HG03378 (cell line): ENCODE measurements around the gene TAS2R7.
"Not testable (repeated sequence)": the region's sequence is repeated elsewhere in the genome, so short reads cannot be mapped to it uniquely, and the experiment has no call there.

Experiments used
- ATAC-seq: cut with Tn5 transposase; IDR thresholded peaks from one replicate; pipeline ENCODE4 v1.9.1; 2021; ENCODE audit warnings: mild to moderate bottlenecking, moderate library complexity; ENCODE audit not compliant: unreplicated experiment

TAS2R7 gene, protein sequence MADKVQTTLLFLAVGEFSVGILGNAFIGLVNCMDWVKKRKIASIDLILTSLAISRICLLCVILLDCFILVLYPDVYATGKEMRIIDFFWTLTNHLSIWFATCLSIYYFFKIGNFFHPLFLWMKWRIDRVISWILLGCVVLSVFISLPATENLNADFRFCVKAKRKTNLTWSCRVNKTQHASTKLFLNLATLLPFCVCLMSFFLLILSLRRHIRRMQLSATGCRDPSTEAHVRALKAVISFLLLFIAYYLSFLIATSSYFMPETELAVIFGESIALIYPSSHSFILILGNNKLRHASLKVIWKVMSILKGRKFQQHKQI

GRCh38 chr12:10802587-10802986 lies at the start of gene TAS2R7:
TAS2R7 (minus strand) TSS chr12:10802627; CDS start chr12:10802570, 57 bp downstream.
- no peak for ATAC-seq

DNA sequence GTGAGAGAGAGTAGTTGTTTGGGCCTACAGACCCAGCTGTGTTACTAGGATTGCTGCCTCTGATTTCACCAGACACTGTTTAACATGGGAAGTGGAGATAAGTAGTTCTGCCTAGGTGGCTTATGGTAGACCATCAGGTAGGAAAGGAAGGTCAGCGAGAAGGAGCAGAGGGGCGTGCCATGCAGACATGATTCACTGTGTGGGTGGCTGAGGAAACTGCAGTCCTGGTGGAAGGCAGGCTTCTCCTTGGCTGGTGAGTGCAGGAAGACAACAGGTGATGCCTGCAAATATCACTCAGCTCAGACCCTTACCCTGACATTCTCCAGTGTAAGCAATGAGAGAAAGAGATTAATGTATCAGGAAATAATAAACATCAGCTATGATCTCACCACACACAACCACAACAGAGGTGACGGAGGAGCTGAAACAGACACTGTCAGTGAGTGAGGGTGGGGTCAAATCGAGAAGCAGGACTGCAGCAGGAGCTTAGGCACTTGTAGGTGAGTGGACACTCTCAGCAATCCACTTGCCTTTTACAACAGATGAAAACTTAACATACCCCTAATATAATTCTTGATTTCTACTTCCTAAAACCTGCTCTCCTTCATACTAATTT lies 48.9 kb upstream of the TAS2R7 start:
- no peak for ATAC-seq

- no peak for ATAC-seq
Observed at GRCh38 chr12:10849425-10849878, 47.0 kb upstream of the TAS2R7 start, which contains the start of gene PRR4. PRR4 (minus strand) TSS chr12:10849475; CDS start chr12:10849437, 38 bp downstream.

DNA sequence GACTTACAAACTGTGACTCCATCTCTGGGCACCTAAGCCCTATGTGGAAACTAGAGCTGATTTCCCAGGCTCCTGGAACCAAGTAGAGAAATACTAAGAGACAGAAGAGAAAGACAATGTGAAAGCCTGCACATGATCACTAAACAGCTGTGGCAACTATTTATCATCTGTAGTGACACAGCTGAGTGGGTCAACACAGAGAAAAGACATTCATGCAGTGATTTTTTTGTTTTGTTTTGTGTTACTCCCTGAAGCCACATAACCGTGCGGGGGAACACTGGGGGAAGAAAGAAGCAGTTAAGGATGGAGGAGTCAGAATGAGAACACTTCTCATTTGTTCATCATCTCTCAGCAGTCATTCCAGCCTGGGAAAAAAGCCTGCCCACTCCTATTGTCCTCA lies 45.3 kb upstream of the TAS2R7 start:
- ATAC-seq: no peak

GRCh38 chr12:10842862-10843261 lies 40.4 kb upstream of the TAS2R7 start:
- ATAC-seq: no peak

DNA sequence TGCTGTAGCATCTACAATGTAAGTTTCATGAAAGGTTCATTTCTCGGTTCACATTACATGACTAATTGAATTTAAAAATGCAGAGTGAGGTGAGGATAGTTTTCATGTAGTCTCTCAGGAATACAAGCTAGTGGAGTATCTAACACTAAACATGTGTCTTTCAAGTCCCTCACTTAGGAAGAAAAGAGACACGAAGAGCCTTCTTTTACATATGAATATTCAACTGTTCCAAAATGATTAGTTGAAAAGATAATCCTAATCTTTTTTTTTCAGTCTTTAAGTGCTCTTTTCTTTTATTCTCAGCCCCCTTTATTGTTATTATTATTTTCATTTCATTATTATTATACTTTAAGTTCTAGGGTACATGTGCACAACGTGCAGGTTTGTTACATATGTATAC lies 36.0 kb upstream of the TAS2R7 start:
- ATAC-seq: no peak

GRCh38 chr12:10829994-10830393 lies 27.6 kb upstream of the TAS2R7 start:
- no peak for ATAC-seq

DNA sequence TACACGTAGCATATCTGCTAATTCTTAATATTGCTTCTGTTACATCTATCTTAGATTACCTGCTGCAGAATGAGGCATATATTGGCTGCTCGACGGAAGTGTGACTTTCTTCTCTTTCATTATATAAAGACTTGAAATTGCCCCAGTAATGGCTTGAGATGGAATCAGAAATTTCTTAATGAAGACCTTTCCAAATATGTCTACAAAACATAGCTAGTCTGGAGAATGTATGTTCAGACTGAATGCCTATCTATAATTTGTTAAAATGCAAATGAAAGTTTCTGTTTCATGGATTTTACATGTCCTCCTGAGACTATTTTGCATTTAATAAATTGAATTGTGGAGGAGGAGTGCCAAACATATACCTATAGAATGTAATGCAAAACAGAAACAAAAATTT lies 23.8 kb upstream of the TAS2R7 start, which contains the start of gene TAS2R10:
Gene TAS2R10, minus strand, starts transcription at position 101 of the 400 bp plus-strand sequence. Its CDS starts 89 bp downstream, at position 12.
- no peak for ATAC-seq

DNA sequence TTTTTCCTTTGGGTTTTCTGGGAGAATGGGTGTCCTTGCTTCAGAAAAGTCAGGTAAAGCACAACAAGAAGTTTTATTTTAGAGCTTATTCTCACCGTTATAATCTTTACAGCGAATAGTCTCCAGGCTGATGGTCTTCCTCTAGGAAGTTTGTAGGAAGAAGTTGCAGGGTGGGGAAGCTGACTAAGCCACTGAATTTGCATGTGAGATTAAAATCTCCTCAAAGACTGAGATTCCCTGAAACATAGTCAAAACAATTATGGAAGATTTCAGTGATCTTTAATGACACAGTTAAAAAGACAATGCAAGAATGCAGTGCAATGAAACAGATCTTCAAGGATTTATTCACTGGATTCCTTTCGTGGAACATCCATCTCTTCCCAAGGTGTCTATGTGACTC lies 22.5 kb upstream of the TAS2R7 start:
- no peak for ATAC-seq

GRCh38 chr12:10811883-10812536 lies 9.6 kb upstream of the TAS2R7 start:
- ATAC-seq: no peak

DNA sequence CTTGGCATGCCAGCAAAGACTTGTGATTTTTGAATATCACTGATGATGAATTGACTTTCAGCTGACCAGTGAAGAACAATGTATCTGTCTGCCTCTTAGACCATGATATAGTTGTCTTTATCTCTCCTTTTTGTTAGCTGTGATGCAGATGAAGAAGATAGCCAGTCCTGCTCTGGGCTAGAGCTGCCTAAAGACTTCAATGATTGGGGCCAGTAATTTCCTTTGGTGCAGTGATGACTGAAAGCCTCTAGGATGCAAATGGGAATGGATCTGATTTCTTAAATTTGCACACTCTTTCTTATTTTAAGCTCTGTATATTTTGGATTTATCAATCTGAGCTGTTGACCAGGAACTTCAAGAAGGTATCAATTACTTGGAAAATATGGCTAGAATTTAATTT lies 7.6 kb upstream of the TAS2R7 start, which contains the start of gene TAS2R9:
Gene TAS2R9, minus strand, starts transcription at position 101 of the 400 bp plus-strand sequence. Its CDS starts 93 bp downstream, at position 8.
- ATAC-seq: no peak

DNA sequence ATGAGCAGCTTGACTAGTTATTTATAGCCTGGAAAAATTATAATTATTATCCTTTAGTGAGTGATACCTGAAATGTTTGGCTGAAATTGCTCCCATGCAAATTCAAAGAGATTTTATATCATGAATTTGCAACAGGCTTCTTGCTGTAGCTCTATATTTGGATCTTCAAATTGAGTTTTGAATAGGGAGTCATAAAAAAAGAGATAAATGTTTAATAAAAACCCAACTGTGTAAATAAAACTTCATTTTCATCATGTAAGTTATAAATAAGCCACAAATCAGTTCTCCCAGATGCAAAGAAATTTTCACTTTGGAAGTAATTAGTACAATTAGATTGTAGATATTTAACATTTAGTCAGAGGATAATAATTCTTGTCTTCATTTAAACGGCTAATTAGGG lies 4.8 kb upstream of the TAS2R7 start, which contains the start of gene TAS2R8:
Gene TAS2R8, minus strand, starts transcription at position 101 of the 400 bp plus-strand sequence. CDS start 306 bp downstream, outside the sequence.
- ATAC-seq: no peak

DNA sequence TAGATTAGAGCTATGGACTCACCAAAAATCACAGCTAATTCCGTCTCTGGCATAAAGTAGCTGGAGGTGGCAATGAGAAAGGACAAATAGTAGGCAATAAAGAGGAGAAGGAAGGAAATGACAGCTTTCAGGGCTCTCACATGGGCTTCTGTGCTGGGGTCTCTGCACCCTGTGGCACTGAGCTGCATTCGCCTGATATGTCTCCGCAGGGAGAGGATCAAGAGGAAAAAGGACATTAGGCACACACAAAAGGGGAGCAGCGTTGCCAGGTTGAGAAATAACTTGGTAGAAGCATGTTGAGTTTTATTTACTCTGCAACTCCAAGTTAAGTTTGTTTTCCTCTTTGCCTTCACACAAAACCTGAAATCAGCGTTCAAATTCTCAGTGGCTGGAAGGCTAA lies 686 bp downstream of the TAS2R7 start:
- ATAC-seq: no peak

GRCh38 chr12:10794222-10794621 lies 8.2 kb downstream of the TAS2R7 start:
- ATAC-seq: no peak

GRCh38 chr12:10791769-10792168 lies 10.7 kb downstream of the TAS2R7 start:
- not testable (repeated sequence) for ATAC-seq

DNA sequence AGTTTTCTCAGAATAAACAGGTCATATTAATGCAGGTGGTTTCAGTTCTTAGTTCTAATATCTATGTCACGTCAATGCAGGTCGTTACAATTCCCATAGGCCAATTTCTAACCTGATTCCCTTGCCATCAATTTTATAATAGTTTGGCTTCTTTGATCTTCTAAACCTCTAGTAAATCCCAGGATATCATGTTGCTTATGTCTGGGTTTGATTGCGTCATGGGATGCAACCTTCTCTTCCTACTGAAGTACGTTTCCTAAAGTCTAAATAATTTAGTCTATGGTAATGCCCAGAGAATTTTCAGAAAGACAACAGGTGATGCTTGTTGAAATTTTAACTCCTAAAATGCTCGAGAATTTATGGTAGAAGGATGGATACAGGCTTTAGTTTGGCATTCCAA lies 19.2 kb downstream of the TAS2R7 start:
- no peak for ATAC-seq

DNA sequence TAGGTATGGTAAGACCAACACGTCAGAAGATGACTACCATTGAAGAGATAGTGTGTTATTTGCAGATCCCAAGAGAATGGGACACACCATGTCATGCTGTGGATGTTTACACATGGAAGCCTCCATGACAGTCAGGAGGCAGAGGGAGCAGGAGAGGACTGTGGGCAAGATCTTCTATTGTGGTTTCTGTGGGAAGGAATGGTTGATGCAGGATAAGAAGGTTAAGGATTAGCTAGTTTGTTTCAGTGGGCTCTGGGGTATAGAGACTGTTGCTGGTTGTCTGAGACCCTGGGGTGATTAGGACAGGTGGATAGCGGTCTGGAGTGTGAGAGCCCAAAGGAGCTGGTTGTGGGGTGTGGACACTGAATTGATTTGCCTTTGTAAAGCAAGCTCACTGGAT lies 23.3 kb downstream of the TAS2R7 start:
- no peak for ATAC-seq

GRCh38 chr12:10771132-10771733 lies 31.2 kb downstream of the TAS2R7 start:
- no peak for ATAC-seq

DNA sequence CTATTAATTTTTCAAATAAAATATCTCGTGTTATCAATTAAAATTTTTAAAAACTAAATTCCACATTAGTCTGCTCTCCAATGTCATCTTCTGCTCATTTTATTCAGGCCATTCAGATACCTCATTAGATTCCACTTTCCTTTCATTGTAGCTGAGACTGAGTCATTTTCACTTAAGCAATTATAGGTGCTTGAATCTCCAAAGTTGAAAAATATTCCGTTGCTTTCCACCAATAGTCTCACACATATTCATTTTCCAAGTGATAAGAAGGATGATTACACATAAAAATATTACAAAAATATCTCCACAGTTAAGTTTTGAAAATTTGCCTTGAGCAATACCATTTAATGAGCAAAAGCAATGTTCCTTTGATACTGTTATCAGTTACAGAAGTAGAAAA lies 42.8 kb downstream of the TAS2R7 start:
- ATAC-seq: no peak

GRCh38 chr12:10756194-10756593 lies 46.2 kb downstream of the TAS2R7 start:
- no peak for ATAC-seq

DNA sequence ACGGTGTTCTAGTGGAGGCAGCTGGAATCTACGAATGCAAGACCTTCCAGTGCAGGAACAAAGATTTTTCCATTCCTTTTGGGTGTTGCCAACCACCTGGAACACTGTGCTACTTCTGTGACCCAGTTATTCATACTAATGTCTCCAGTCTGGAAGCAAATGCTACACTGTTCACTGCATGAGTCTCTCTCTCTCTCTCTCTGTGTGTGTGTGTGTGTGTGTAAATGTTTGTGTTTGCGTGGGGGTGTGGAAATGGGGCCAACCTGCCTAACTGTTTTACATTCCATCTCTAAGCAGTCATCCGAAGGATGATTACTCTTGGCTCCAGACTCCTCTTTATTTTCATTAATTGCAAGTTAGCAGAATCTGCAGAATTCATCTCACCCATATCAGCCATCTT lies 49.4 kb downstream of the TAS2R7 start:
- ATAC-seq: no peak
